Measurements from ENCODE around the gene AGRN. TPM values are rescaled to one million over a fixed set of nuclear protein-coding genes. Genes with fewer than 3 reads are reported as not detected.

The AGRN gene
- total and polyA plus RNA-seq, 4 donors: 1.8 to 22.4 (median 16.9) TPM

- no peak for DNase-seq (ENCODE audit: low spot score)
- peaks cover 4 to 14% (median 11%) of the 10 kb centered on the region in 4 donors for H3K4me1 ChIP-seq (ENCODE audit: control insufficient read depth in 4 of 4, insufficient read depth in 4 of 4, low read length in 3 of 4)
- TF ChIP-seq RAD21 (IDR thresholded peaks at IDR 0.05) (peak in 1 of 2 donors; percentile 51), RXRA (IDR thresholded peaks at IDR 0.05) (no peak), HNF4G (IDR thresholded peaks at IDR 0.05) (no peak), MAX (IDR thresholded peaks at IDR 0.05) (no peak)
- TF ChIP-seq, protein P1, sequence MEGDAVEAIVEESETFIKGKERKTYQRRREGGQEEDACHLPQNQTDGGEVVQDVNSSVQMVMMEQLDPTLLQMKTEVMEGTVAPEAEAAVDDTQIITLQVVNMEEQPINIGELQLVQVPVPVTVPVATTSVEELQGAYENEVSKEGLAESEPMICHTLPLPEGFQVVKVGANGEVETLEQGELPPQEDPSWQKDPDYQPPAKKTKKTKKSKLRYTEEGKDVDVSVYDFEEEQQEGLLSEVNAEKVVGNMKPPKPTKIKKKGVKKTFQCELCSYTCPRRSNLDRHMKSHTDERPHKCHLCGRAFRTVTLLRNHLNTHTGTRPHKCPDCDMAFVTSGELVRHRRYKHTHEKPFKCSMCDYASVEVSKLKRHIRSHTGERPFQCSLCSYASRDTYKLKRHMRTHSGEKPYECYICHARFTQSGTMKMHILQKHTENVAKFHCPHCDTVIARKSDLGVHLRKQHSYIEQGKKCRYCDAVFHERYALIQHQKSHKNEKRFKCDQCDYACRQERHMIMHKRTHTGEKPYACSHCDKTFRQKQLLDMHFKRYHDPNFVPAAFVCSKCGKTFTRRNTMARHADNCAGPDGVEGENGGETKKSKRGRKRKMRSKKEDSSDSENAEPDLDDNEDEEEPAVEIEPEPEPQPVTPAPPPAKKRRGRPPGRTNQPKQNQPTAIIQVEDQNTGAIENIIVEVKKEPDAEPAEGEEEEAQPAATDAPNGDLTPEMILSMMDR (IDR thresholded peaks at IDR 0.05; ENCODE audit: low read depth, low read length, missing input control): peak; percentile 21
- no peaks in the 10 kb centered on the region for H3K36me3 ChIP-seq (ENCODE audit: control insufficient read depth in 4 of 4, insufficient read depth in 3 of 4, low read depth in 1 of 4, low read length in 3 of 4)
- H3K9ac ChIP-seq (ENCODE audit: low read depth in 1 of 2, low read length in 2 of 2): no peak overlapping the region
- 53% methylated on average over 16 of the region's 16 CpGs for WGBS
- H3K27ac ChIP-seq (ENCODE audit: low read depth in 1 of 2, low read length in 2 of 2): no peak overlapping the region
- no peak overlapping the region for H3K4me3 ChIP-seq (ENCODE audit: low read depth in 1 of 3, low read length in 3 of 3)
- H3K9me3 ChIP-seq (ENCODE audit: control insufficient read depth in 4 of 4, low read length in 3 of 4): no peaks in the 10 kb centered on the region
- peaks cover 0 to 2% (median 0%) of the 10 kb centered on the region in 4 donors for H3K27me3 ChIP-seq (ENCODE audit: control insufficient read depth in 4 of 4, insufficient read depth in 4 of 4, low read length in 3 of 4)
These were observed 12.5 kb downstream of the AGRN start for GRCh38 chr1:1032424-1032823.

GRCh38 chr1:1033009-1033587 lies 13.2 kb downstream of the AGRN start:
- Histone ChIP-seq H3K4me3 (ENCODE audit: low read depth in 1 of 3, low read length in 3 of 3) (peak overlapping the region in 1 of 3 donors; percentile 51), H3K4me1 (ENCODE audit: control insufficient read depth in 4 of 4, insufficient read depth in 4 of 4, low read length in 3 of 4) (peaks cover 4 to 16% (median 12%) of the 10 kb centered on the region in 4 donors), H3K9ac (ENCODE audit: low read depth in 1 of 2, low read length in 2 of 2) (no peak overlapping the region), H3K27me3 (ENCODE audit: control insufficient read depth in 4 of 4, insufficient read depth in 4 of 4, low read length in 3 of 4) (peaks cover 0 to 2% (median 0%) of the 10 kb centered on the region in 4 donors), H3K36me3 (ENCODE audit: control insufficient read depth in 4 of 4, insufficient read depth in 3 of 4, low read depth in 1 of 4, low read length in 3 of 4) (no peaks in the 10 kb centered on the region), H3K27ac (ENCODE audit: low read depth in 1 of 2, low read length in 2 of 2) (no peak overlapping the region), H3K9me3 (ENCODE audit: control insufficient read depth in 4 of 4, low read length in 3 of 4) (no peaks in the 10 kb centered on the region)
- DNase-seq (ENCODE audit: low spot score): peak; percentile 75
- TF ChIP-seq RAD21 (IDR thresholded peaks at IDR 0.05) (peak; percentile 71 to 78), FOXA2 (IDR thresholded peaks at IDR 0.05) (no peak)
- TF ChIP-seq, protein P1 (IDR thresholded peaks at IDR 0.05; ENCODE audit: low read depth, low read length, missing input control): peak; percentile 61
- WGBS: 6% methylated on average over 73 of the region's 73 CpGs

- Histone ChIP-seq H3K36me3 (ENCODE audit: control insufficient read depth in 4 of 4, insufficient read depth in 3 of 4, low read depth in 1 of 4, low read length in 3 of 4) (no peaks in the 10 kb centered on the region), H3K9me3 (ENCODE audit: control insufficient read depth in 4 of 4, low read length in 3 of 4) (no peaks in the 10 kb centered on the region), H3K27ac (ENCODE audit: low read depth in 1 of 2, low read length in 2 of 2) (no peak overlapping the region), H3K4me1 (ENCODE audit: control insufficient read depth in 4 of 4, insufficient read depth in 4 of 4, low read length in 3 of 4) (peaks cover 4 to 16% (median 12%) of the 10 kb centered on the region in 4 donors), H3K27me3 (ENCODE audit: control insufficient read depth in 4 of 4, insufficient read depth in 4 of 4, low read length in 3 of 4) (peaks cover 0 to 2% (median under 1%) of the 10 kb centered on the region in 4 donors), H3K9ac (ENCODE audit: low read depth in 1 of 2, low read length in 2 of 2) (no peak overlapping the region), H3K4me3 (ENCODE audit: low read depth in 1 of 3, low read length in 3 of 3) (peak overlapping the region in 1 of 3 donors; percentile 51)
- no peak for TF ChIP-seq GABPA (IDR thresholded peaks at IDR 0.05 in 1 of 2, conservative IDR thresholded peaks at IDR 0.05 in 1 of 2)
- TF ChIP-seq TAF1 (conservative IDR thresholded peaks at IDR 0.05): no peak
- no peak for TF ChIP-seq RXRA (IDR thresholded peaks at IDR 0.05)
- 34% methylated on average over 71 of the region's 71 CpGs for WGBS
- DNase-seq (ENCODE audit: low spot score): no peak
These were observed 14.0 kb downstream of the AGRN start for GRCh38 chr1:1033731-1034438.
